HEK293 (cell line): ENCODE data around the gene KRTAP12-4.

Source experiments
- CTCF ChIA-PET: fragments of 350-600 bp; formaldehyde crosslinking; extraction: SDS; loops from one replicate; lab custom pipeline; 2021; ENCODE audit warnings: antibody characterized with exemption; lab: Yijun Ruan, JAX
- POLR2A ChIA-PET: fragments of 300-600 bp; formaldehyde crosslinking; extraction: SDS; loops from one replicate; lab custom pipeline; 2020; ENCODE audit warnings: antibody characterized with exemption, inconsistent platforms; lab: Yijun Ruan, JAX
- H3K27ac ChIP-seq: fragments of 200-500 bp; sonication (Bioruptor generic); 2 replicates; pipeline ENCODE4 v1.5.1; 2014; ENCODE audit warnings: low read depth, low read length, control low read depth, inconsistent platforms; ENCODE audit errors: extremely low read depth
- H3K36me3 ChIP-seq, 2 experiments: fragments of 200-500 bp in 1 of 2; sonication (Bioruptor generic) in 1 of 2; 1 replicate in 1 of 2; 2 replicates in 1 of 2; pipeline ENCODE4 v1.5.1; 2014 to 2017; ENCODE audit warnings: inconsistent platforms in 2 of 2, low read length in 2 of 2; ENCODE audit not compliant: control insufficient read depth in 2 of 2, insufficient read depth in 1 of 2
- H3K4me1 ChIP-seq: fragments of 200-500 bp; sonication (Bioruptor generic); 2 replicates; pipeline ENCODE4 v1.5.1; 2014; ENCODE audit warnings: mild to moderate bottlenecking, low read length, inconsistent platforms; ENCODE audit not compliant: control insufficient read depth, insufficient read depth
- H3K4me3 ChIP-seq: 2 replicates; pipeline ENCODE4 v1.5.1; 2011; ENCODE audit warnings: low read depth, mild to moderate bottlenecking, control low read depth, low read length, moderate library complexity
- H3K9me3 ChIP-seq: fragments of 200-500 bp; sonication (Bioruptor generic); 2 replicates; pipeline ENCODE4 v1.5.1; 2014; ENCODE audit warnings: low read depth, low read length, inconsistent platforms; ENCODE audit not compliant: control insufficient read depth, insufficient read depth
- GLI4 ChIP-seq: fragments of 450-650 bp; formaldehyde crosslinking; IDR thresholded peaks from 2 replicates; pipeline ENCODE4 v1.5.1; 2016; ENCODE audit warnings: missing biosample characterization, missing genetic modification characterization
- KLF1 ChIP-seq: fragments of 450-650 bp; formaldehyde crosslinking; IDR thresholded peaks from 2 replicates; pipeline ENCODE4 v1.5.1; 2016; ENCODE audit warnings: missing biosample characterization, missing genetic modification characterization
- KLF8 ChIP-seq: fragments of 450-650 bp; formaldehyde crosslinking; IDR thresholded peaks from 2 replicates; pipeline ENCODE4 v1.5.1; 2016; ENCODE audit warnings: missing biosample characterization, missing genetic modification characterization
- MEIS1 ChIP-seq: sonication (generic); formaldehyde crosslinking; IDR thresholded peaks from 2 replicates; pipeline ENCODE4 v1.8.1; 2022; ENCODE audit warnings: missing genetic modification reagents, mild to moderate bottlenecking, borderline replicate concordance
- SP7 ChIP-seq: fragments of 450-650 bp; formaldehyde crosslinking; IDR thresholded peaks from 2 replicates; pipeline ENCODE4 v1.5.1; 2016; ENCODE audit warnings: missing biosample characterization, missing genetic modification characterization
- ZBTB7A ChIP-seq: fragments of 450-650 bp; formaldehyde crosslinking; IDR thresholded peaks from 2 replicates; pipeline ENCODE4 v1.5.1; 2016; ENCODE audit warnings: low read depth, missing biosample characterization, missing genetic modification characterization
- ZNF114 ChIP-seq: fragments of 450-650 bp; formaldehyde crosslinking; IDR thresholded peaks from 2 replicates; pipeline ENCODE4 v1.5.0; 2017; ENCODE audit warnings: missing biosample characterization, missing genetic modification characterization
- ZNF140 ChIP-seq: fragments of 450-650 bp; formaldehyde crosslinking; IDR thresholded peaks from 2 replicates; pipeline ENCODE4 v1.5.1; 2016; ENCODE audit warnings: missing biosample characterization, missing genetic modification characterization
- ZNF169 ChIP-seq: fragments of 450-650 bp; formaldehyde crosslinking; IDR thresholded peaks from 2 replicates; pipeline ENCODE4 v1.5.1; 2016; ENCODE audit warnings: missing biosample characterization, missing genetic modification characterization
- ZNF2 ChIP-seq: fragments of 450-650 bp; formaldehyde crosslinking; IDR thresholded peaks from 2 replicates; pipeline ENCODE4 v1.5.1; 2016; ENCODE audit warnings: missing biosample characterization, missing genetic modification characterization
- ZNF214 ChIP-seq: fragments of 450-650 bp; formaldehyde crosslinking; IDR thresholded peaks from 2 replicates; pipeline ENCODE4 v1.5.1; 2017; ENCODE audit warnings: missing biosample characterization, mild to moderate bottlenecking, missing genetic modification characterization, borderline replicate concordance
- ZNF221 ChIP-seq: fragments of 450-650 bp; formaldehyde crosslinking; IDR thresholded peaks from 2 replicates; pipeline ENCODE4 v1.5.1; 2017; ENCODE audit warnings: missing biosample characterization, missing genetic modification characterization, borderline replicate concordance
- ZNF248 ChIP-seq: fragments of 450-650 bp; formaldehyde crosslinking; IDR thresholded peaks from 2 replicates; pipeline ENCODE4 v1.5.1; 2017; ENCODE audit warnings: missing biosample characterization, missing genetic modification characterization
- ZNF350 ChIP-seq: fragments of 450-650 bp; formaldehyde crosslinking; IDR thresholded peaks from 2 replicates; pipeline ENCODE4 v1.5.0; 2017; ENCODE audit warnings: missing biosample characterization, mild to moderate bottlenecking, missing genetic modification characterization
- ZNF423 ChIP-seq: fragments of 450-650 bp; formaldehyde crosslinking; IDR thresholded peaks from 2 replicates; pipeline ENCODE4 v1.5.1; 2016; ENCODE audit warnings: missing biosample characterization, missing genetic modification characterization
- ZNF529 ChIP-seq: fragments of 450-650 bp; formaldehyde crosslinking; IDR thresholded peaks from 2 replicates; pipeline ENCODE4 v1.5.1; 2017; ENCODE audit warnings: missing genetic modification characterization, missing biosample characterization; ENCODE audit not compliant: insufficient replicate concordance
- ZNF544 ChIP-seq: fragments of 450-650 bp; formaldehyde crosslinking; IDR thresholded peaks from 2 replicates; pipeline ENCODE4 v1.5.0; 2017; ENCODE audit warnings: missing biosample characterization, missing genetic modification characterization
- ZNF629 ChIP-seq: fragments of 450-650 bp; formaldehyde crosslinking; IDR thresholded peaks from 2 replicates; pipeline ENCODE4 v1.5.1; 2017; ENCODE audit warnings: missing biosample characterization, missing genetic modification characterization
- ZNF658 ChIP-seq: fragments of 450-650 bp; formaldehyde crosslinking; IDR thresholded peaks from 2 replicates; pipeline ENCODE4; 2016; ENCODE audit warnings: missing biosample characterization, missing genetic modification characterization
- ZNF670 ChIP-seq: fragments of 450-650 bp; formaldehyde crosslinking; IDR thresholded peaks from 2 replicates; pipeline ENCODE4 v1.5.1; 2016; ENCODE audit warnings: missing biosample characterization, missing genetic modification characterization, low read depth
- ZNF747 ChIP-seq: fragments of 450-650 bp; formaldehyde crosslinking; IDR thresholded peaks from 2 replicates; pipeline ENCODE4 v1.5.1; 2016; ENCODE audit warnings: missing biosample characterization, missing genetic modification characterization
- ZNF776 ChIP-seq: fragments of 450-650 bp; formaldehyde crosslinking; IDR thresholded peaks from 2 replicates; pipeline ENCODE4 v1.5.0; 2017; ENCODE audit warnings: missing biosample characterization, missing genetic modification characterization, borderline replicate concordance
- ZNF830 ChIP-seq: fragments of 450-650 bp; IDR thresholded peaks from 2 replicates; pipeline ENCODE4 v1.5.0; 2018; ENCODE audit warnings: missing biosample characterization, missing genetic modification characterization, low read depth, mild to moderate bottlenecking, moderate library complexity
- ZSCAN23 ChIP-seq: fragments of 450-650 bp; formaldehyde crosslinking; IDR thresholded peaks from 2 replicates; pipeline ENCODE4 v1.5.1; 2016; ENCODE audit warnings: missing biosample characterization, missing genetic modification characterization
- TF ChIP-seq, protein P1 (sequence below): fragments of 450-650 bp; formaldehyde crosslinking; optimal IDR thresholded peaks from 2 replicates; pipeline ENCODE3; 2016; ENCODE audit warnings: missing biosample characterization, mild to moderate bottlenecking, missing genetic modification characterization
- TF ChIP-seq, protein P2 (sequence below): fragments of 450-650 bp; formaldehyde crosslinking; IDR thresholded peaks from 2 replicates; pipeline ENCODE4 v1.5.1; 2016; ENCODE audit warnings: missing biosample characterization, missing genetic modification characterization
- TF ChIP-seq, protein P3 (sequence below): fragments of 450-650 bp; formaldehyde crosslinking; IDR thresholded peaks from 2 replicates; pipeline ENCODE4 v1.5.1; 2016; ENCODE audit warnings: missing biosample characterization, missing genetic modification characterization
- TF ChIP-seq, protein P4 (sequence below): fragments of 450-650 bp; formaldehyde crosslinking; IDR thresholded peaks from 2 replicates; pipeline ENCODE4 v1.5.1; 2017; ENCODE audit warnings: missing biosample characterization, missing genetic modification characterization
- TF ChIP-seq, protein P5 (sequence below): fragments of 450-650 bp; formaldehyde crosslinking; IDR thresholded peaks from 2 replicates; pipeline ENCODE4 v1.5.1; 2016; ENCODE audit warnings: missing biosample characterization, missing genetic modification characterization

The KRTAP12-4 gene

DNA sequence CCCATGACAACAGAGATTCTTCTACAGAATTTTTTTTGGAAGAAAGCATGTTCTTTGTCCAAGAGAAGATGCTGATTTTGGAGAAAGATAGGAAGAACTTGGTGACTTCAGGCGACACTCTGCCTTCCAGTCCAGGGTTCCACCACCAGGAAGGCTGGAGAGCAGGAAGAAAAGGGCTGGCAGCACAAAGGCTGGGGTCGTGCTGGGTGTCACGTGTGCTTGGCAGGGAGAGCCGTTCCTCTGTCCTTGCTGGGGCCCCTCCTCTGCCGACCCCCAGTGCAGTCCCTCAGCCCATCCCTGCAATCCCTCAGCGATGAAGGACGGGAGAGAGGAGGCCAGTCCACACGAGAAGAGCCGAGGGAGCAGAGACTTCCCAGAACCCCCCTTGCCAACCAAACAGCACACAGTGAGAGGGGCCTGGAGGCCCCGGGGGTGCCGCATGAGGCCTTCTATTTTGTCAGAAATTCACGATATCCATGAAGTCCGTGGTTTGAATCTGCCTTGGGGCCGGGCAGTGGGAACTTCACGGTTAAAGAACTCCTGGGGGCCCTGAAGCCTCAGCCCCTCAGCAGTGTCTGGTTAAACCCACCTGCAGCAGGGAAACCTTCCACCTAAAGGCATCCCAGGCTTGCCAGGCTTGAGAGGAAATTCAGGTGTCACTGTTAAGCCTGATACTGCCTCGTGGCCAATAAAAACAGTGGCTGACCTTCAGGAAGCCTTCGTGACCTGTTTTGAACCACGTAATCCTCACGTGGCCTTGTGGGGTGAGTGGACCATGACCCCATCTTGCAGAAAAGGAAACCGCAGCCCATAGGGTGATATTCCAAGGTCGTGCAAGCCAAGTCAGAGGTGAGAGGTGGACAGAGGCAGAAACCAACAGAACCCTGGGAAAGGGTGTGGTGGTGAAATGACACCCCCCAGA lies 45.9 kb upstream of the KRTAP12-4 start:
- ChIA-PET CTCF (interaction anchor here (0.6 kb wide), 1 partner anchor 177 kb away, joined by 4 read pairs; no protein-coding TSS in a partner anchor), POLR2A (no interaction called here)

DNA sequence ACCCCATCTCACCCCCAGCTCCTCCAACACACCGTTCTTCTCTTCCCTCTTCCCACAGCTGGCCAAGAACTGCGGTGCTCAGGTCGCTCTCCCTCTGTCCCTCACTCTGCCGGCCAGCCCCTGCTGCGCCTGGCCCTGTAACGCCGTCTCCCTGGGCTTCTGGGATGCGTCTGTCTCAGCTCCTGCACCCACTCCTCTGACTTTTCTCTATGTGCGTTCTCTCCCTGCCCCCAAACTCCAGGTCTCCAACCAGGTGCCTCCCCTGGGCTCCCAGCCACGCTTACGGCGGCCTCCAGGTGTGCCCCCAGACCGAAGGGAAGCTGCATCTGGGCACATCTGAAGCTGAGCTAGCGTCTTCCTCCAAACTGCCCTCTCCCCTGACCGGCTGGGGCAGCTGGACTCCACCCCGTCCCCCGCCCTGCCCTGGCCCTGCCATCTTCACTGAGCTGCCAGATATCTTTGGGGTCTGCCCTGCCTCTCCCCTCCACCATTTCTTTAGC lies 45.1 kb upstream of the KRTAP12-4 start:
- ChIA-PET CTCF (interaction anchor here (0.6 kb wide), 1 partner anchor 178 kb away, joined by 4 read pairs; no protein-coding TSS in a partner anchor), POLR2A (no interaction called here)
- no peaks in the 10 kb centered on the region for H3K4me1 ChIP-seq
- no peaks in the 10 kb centered on the region for H3K9me3 ChIP-seq
- no peaks in the 10 kb centered on the region for H3K36me3 ChIP-seq
- H3K27ac ChIP-seq, result no peak overlapping the region
- H3K4me3 ChIP-seq, result no peak overlapping the region
- TF ChIP-seq ZNF248 (tag by site-specific recombination) (no peak), ZNF776 (tag by site-specific recombination) (no peak), ZNF140 (tag by site-specific recombination) (no peak), ZNF629 (no peak), ZNF2 (tag by site-specific recombination) (no peak), ZBTB7A (tag by site-specific recombination) (no peak), ZNF350 (tag by site-specific recombination) (no peak), ZNF114 (tag by site-specific recombination) (no peak), SP7 (tag by site-specific recombination) (no peak), GLI4 (no peak), ZNF544 (tag by site-specific recombination) (no peak), ZNF830 (tag by site-specific recombination) (no peak), KLF1 (tag by site-specific recombination) (no peak)
- TF ChIP-seq, protein P1, sequence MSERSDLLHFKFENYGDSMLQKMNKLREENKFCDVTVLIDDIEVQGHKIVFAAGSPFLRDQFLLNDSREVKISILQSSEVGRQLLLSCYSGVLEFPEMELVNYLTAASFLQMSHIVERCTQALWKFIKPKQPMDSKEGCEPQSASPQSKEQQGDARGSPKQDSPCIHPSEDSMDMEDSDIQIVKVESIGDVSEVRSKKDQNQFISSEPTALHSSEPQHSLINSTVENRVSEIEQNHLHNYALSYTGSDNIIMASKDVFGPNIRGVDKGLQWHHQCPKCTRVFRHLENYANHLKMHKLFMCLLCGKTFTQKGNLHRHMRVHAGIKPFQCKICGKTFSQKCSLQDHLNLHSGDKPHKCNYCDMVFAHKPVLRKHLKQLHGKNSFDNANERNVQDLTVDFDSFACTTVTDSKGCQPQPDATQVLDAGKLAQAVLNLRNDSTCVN (tag by site-specific recombination), result no peak
- TF ChIP-seq, protein P2, sequence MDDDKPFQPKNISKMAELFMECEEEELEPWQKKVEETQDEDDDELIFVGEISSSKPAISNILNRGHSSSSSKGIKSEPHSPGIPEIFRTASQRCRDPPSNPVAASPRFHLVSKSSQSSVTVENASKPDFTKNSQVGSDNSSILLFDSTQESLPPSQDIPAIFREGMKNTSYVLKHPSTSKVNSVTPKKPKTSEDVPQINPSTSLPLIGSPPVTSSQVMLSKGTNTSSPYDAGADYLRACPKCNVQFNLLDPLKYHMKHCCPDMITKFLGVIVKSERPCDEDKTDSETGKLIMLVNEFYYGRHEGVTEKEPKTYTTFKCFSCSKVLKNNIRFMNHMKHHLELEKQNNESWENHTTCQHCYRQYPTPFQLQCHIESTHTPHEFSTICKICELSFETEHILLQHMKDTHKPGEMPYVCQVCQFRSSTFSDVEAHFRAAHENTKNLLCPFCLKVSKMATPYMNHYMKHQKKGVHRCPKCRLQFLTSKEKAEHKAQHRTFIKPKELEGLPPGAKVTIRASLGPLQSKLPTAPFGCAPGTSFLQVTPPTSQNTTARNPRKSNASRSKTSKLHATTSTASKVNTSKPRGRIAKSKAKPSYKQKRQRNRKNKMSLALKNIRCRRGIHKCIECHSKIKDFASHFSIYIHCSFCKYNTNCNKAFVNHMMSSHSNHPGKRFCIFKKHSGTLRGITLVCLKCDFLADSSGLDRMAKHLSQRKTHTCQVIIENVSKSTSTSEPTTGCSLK (tag by site-specific recombination), result no peak
- TF ChIP-seq, protein P3, sequence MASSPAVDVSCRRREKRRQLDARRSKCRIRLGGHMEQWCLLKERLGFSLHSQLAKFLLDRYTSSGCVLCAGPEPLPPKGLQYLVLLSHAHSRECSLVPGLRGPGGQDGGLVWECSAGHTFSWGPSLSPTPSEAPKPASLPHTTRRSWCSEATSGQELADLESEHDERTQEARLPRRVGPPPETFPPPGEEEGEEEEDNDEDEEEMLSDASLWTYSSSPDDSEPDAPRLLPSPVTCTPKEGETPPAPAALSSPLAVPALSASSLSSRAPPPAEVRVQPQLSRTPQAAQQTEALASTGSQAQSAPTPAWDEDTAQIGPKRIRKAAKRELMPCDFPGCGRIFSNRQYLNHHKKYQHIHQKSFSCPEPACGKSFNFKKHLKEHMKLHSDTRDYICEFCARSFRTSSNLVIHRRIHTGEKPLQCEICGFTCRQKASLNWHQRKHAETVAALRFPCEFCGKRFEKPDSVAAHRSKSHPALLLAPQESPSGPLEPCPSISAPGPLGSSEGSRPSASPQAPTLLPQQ (tag by site-specific recombination), result no peak
- TF ChIP-seq, protein P4, sequence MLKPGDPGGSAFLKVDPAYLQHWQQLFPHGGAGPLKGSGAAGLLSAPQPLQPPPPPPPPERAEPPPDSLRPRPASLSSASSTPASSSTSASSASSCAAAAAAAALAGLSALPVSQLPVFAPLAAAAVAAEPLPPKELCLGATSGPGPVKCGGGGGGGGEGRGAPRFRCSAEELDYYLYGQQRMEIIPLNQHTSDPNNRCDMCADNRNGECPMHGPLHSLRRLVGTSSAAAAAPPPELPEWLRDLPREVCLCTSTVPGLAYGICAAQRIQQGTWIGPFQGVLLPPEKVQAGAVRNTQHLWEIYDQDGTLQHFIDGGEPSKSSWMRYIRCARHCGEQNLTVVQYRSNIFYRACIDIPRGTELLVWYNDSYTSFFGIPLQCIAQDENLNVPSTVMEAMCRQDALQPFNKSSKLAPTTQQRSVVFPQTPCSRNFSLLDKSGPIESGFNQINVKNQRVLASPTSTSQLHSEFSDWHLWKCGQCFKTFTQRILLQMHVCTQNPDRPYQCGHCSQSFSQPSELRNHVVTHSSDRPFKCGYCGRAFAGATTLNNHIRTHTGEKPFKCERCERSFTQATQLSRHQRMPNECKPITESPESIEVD (tag by site-specific recombination), result no peak

More for the DNA sequence above, 45.9 kb upstream of the KRTAP12-4 start:
- Histone ChIP-seq H3K4me1 (no peaks in the 10 kb centered on the region), H3K36me3 (no peaks in the 10 kb centered on the region), H3K9me3 (no peaks in the 10 kb centered on the region), H3K27ac (no peak overlapping the region), H3K4me3 (no peak overlapping the region)
- TF ChIP-seq ZNF169 (tag by site-specific recombination) (no peak), ZNF423 (tag by site-specific recombination) (no peak), MEIS1 (CRISPR knock-in tag) (no peak), ZNF221 (tag by site-specific recombination) (no peak), ZNF529 (no peak), ZNF658 (tag by site-specific recombination) (no peak), ZSCAN23 (tag by site-specific recombination) (no peak), ZNF747 (no peak), ZNF670 (tag by site-specific recombination) (no peak), ZNF214 (no peak), ZNF830 (tag by site-specific recombination) (no peak), KLF8 (tag by site-specific recombination) (no peak)
- TF ChIP-seq, protein P5, sequence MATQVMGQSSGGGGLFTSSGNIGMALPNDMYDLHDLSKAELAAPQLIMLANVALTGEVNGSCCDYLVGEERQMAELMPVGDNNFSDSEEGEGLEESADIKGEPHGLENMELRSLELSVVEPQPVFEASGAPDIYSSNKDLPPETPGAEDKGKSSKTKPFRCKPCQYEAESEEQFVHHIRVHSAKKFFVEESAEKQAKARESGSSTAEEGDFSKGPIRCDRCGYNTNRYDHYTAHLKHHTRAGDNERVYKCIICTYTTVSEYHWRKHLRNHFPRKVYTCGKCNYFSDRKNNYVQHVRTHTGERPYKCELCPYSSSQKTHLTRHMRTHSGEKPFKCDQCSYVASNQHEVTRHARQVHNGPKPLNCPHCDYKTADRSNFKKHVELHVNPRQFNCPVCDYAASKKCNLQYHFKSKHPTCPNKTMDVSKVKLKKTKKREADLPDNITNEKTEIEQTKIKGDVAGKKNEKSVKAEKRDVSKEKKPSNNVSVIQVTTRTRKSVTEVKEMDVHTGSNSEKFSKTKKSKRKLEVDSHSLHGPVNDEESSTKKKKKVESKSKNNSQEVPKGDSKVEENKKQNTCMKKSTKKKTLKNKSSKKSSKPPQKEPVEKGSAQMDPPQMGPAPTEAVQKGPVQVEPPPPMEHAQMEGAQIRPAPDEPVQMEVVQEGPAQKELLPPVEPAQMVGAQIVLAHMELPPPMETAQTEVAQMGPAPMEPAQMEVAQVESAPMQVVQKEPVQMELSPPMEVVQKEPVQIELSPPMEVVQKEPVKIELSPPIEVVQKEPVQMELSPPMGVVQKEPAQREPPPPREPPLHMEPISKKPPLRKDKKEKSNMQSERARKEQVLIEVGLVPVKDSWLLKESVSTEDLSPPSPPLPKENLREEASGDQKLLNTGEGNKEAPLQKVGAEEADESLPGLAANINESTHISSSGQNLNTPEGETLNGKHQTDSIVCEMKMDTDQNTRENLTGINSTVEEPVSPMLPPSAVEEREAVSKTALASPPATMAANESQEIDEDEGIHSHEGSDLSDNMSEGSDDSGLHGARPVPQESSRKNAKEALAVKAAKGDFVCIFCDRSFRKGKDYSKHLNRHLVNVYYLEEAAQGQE (tag by site-specific recombination), result no peak
- TF ChIP-seq, all 188 proteins: peak for 0
